Prostate gland (tissue), 2 donors: Measurements from ENCODE around the gene LPCAT1. TPM values are rescaled to one million over a fixed set of nuclear protein-coding genes. Genes with fewer than 3 reads are reported as not detected.

ENCODE experiments used
- DNase-seq: peaks from one replicate; pipeline ENCODE4 v3.0.0-alpha.2; 2019; ENCODE audit warnings: low spot score
- H3K27ac ChIP-seq, 2 donors: fragments of 200-600 bp; sonication (generic); 2 replicates each; pipeline ENCODE4 v1.5.1; 2017 to 2019
- H3K27me3 ChIP-seq: fragments of 200-600 bp; sonication (generic); replicated peaks from 2 replicates; pipeline ENCODE4 v1.5.1; 2019; ENCODE audit not compliant: insufficient read depth
- H3K36me3 ChIP-seq, 2 donors: fragments of 200-600 bp; sonication (generic); 1 replicate in 1 of 2; 2 replicates in 1 of 2; pipeline versions ENCODE4 v1.5.1 to v1.8.1; 2017 to 2019
- H3K4me1 ChIP-seq: fragments of 200-600 bp; sonication (generic); replicated peaks from 2 replicates; pipeline ENCODE4 v1.5.1; 2019
- H3K4me3 ChIP-seq, 2 donors: fragments of 200-600 bp; sonication (generic); 2 replicates each; pipeline ENCODE4 v1.5.1; 2017 to 2019
- H3K9me3 ChIP-seq: fragments of 200-600 bp; sonication (generic); 2 replicates; pipeline ENCODE4 v1.5.1; 2017
- CTCF ChIP-seq, 4 experiments: fragments of 200-600 bp in 2 of 4; fragments of 450-650 bp in 2 of 4; sonication (generic) in 2 of 4; IDR thresholded peaks; 1 replicate in 3 of 4; 2 replicates in 1 of 4; pipeline ENCODE4 v1.5.1; 2016 to 2019; ENCODE audit warnings: antibody characterized with exemption in 4 of 4, mild to moderate bottlenecking in 2 of 4, moderate library complexity in 2 of 4
- POLR2A ChIP-seq: fragments of 450-650 bp; IDR thresholded peaks from one replicate; pipeline ENCODE4 v1.6.1; 2016; ENCODE audit warnings: antibody characterized with exemption, mild to moderate bottlenecking
- POLR2AphosphoS5 ChIP-seq: sonication (generic); formaldehyde crosslinking; IDR thresholded peaks from one replicate; pipeline ENCODE4 v1.6.1; 2017; ENCODE audit warnings: antibody characterized with exemption
- WGBS: methylation state at CpG from one replicate; pipeline ENCODE4 v1.1.5; 2018; 5-methylcytosine and 5-hydroxymethylcytosine counted together
- intact Hi-C: fragments of 100-400 bp; cut with DNase I; formaldehyde crosslinking; loops from one replicate; pipeline ENCODE4 v1.14.2; 2022
- total RNA-seq, 2 donors: library from RNA; depleted of rRNA; stranded (reverse); fragments of >200 nt; gene quantifications; one replicate each; pipeline ENCODE4 v1.1.0, GENCODE V29; 2016

LPCAT1 gene
- total RNA-seq, 2 donors from 2014 or later = 22.6 to 23.9 TPM

DNA sequence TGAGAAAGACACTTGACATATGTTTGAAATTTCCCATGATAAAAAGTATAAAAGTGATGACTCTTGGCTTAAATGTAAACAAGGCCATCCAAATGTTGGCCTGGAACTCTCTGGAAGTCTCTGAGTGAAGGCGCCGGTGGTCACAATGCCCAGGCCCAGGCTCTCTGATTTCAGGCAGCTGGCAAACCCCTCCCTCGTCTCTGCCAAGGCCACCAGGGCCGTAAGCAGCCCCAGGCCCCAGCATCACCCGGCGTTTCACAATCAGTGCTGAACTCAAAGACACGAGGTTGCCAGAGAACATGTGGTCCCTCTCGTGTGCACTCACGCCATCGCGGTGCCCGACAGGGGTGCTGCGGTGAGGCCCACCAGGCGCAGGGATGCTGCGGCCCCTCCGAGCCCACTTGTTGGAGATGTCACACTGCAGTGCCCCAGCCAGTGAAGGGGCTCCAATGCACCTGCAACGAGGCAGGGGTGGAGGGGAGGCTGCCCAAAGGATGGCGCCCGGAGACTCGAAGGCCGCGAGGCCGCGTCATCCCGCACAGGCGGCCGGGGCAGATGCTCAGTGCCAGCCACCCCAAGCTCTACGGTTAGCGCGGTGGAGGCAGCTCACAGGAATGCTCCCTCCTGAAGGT lies 15.0 kb downstream of the LPCAT1 start:
- Histone ChIP-seq H3K4me1 (no peaks in the 10 kb centered on the region), H3K36me3 (no peaks in the 10 kb centered on the region), H3K9me3 (no peaks in the 10 kb centered on the region), H3K4me3 (no peak overlapping the region), H3K27ac (no peak overlapping the region), H3K27me3 (no peaks in the 10 kb centered on the region)
- no peak for TF ChIP-seq CTCF (IDR thresholded peaks at IDR 0.05)
- WGBS = 90% methylated on average over 30 of the region's 30 CpGs
- DNase-seq = no peak
- intact Hi-C loops = no loop called here

DNA sequence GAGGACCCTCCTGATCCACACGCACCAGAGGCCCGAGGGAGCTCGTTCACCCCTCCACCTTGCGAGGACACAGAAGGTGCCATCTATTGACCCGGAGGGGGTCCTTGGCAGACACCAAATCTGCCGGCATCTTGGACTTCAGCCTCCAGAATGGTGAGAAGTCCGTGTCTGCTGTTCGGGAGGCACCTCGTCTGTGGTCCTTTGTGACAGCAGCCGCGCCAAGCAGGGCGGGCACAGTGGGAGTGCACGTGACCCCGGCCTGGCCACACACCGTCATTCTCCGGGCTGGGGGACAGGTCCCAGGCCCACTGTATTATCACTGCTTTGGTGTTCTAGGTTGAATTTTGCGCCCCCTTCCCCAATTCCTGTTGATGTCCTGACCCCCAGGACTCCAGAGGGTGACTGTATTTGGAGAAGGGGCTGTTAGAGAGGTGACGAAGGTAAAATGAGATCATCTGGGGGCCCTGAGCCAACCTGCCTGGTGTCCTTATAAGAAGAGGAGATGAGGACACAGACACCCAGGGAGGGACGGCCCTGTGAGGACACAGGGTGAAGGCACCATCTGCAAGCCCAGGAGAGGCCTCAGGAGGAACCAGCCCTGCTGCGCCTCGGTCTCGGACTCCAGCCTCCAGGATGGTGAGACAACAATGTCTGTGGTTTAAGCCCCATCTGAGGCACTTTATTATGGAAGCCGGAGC lies 15.7 kb downstream of the LPCAT1 start:
- Histone ChIP-seq H3K27me3 (no peaks in the 10 kb centered on the region), H3K4me3 (no peak overlapping the region), H3K9me3 (no peaks in the 10 kb centered on the region), H3K27ac (no peak overlapping the region), H3K4me1 (no peaks in the 10 kb centered on the region), H3K36me3 (no peaks in the 10 kb centered on the region)
- intact Hi-C loops = no loop called here
- DNase-seq = no peak
- 91% methylated on average over 22 of the region's 23 CpGs for WGBS
- TF ChIP-seq CTCF (IDR thresholded peaks at IDR 0.05) = no peak
- TF ChIP-seq POLR2A = no peak
- TF ChIP-seq POLR2AphosphoS5 = no peak

DNA sequence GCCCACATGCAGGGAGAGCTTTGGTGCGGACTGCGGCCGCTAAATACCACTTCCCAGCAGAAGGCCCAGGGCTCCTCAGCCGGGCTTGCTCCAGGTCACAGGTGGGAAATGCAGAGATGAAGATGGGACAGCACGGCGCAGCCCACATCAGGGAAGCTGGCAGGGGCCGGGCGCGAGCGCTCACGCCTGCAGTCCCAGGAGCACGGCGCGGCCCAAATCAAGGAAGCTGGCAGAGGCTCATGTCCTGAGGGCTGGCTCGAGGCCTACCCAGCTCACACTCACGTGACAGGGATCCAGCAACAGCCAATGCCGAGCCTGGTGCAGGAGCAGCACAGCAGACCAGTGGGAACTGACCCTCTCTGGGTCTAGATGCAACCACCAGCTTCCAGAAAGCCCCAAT lies 16.3 kb downstream of the LPCAT1 start:
- intact Hi-C loops = no loop called here
- Histone ChIP-seq H3K9me3 (no peaks in the 10 kb centered on the region), H3K27ac (no peak overlapping the region), H3K4me3 (no peak overlapping the region), H3K27me3 (no peaks in the 10 kb centered on the region), H3K36me3 (no peaks in the 10 kb centered on the region), H3K4me1 (no peaks in the 10 kb centered on the region)
- WGBS = 94% methylated on average over 17 of the region's 17 CpGs
- TF ChIP-seq POLR2A (no peak), POLR2AphosphoS5 (no peak), CTCF (IDR thresholded peaks at IDR 0.05) (no peak)
- DNase-seq = no peak

GRCh38 chr5:1507014-1507375 lies 16.8 kb downstream of the LPCAT1 start:
- no peak overlapping the region for H3K4me3 ChIP-seq

More at GRCh38 chr5:1507014-1507375, 16.8 kb downstream of the LPCAT1 start:
- TF ChIP-seq POLR2A (no peak), CTCF (IDR thresholded peaks at IDR 0.05) (no peak), POLR2AphosphoS5 (no peak)
- no peak for DNase-seq
- H3K4me1 ChIP-seq = no peaks in the 10 kb centered on the region
- H3K36me3 ChIP-seq = no peaks in the 10 kb centered on the region
- H3K27me3 ChIP-seq = no peaks in the 10 kb centered on the region
- intact Hi-C loops = no loop called here
- H3K27ac ChIP-seq = no peak overlapping the region
- no peaks in the 10 kb centered on the region for H3K9me3 ChIP-seq
- WGBS = 98% methylated on average over 11 of the region's 11 CpGs
